ENCODE data around the gene CFAP54.

GRCh38 chr12:96636895-96637294 lies 147.5 kb downstream of the CFAP54 start:
- TF ChIP-seq EZH2 (IDR thresholded peaks at IDR 0.05): no peak
- no peak for TF ChIP-seq POLR2AphosphoS5 (IDR thresholded peaks at IDR 0.05; ENCODE audit: borderline replicate concordance, low read depth, low read length)
- no peak for TF ChIP-seq FOXP2 (optimal IDR thresholded peaks at IDR 0.05; ENCODE audit: control extremely low read depth, extremely low read length, insufficient read depth)

All from SK-N-MC (cell line).